Stimulated activated CD4-positive, alpha-beta T cell treated with anti-CD3 and anti-CD28 coated beads, Interleukin-15, amount 100 ng/mL, for 48 hours (primary cell): ENCODE results near the gene CISD3.

ENCODE experiments used
- DNase-seq, 2 donors: peaks; one replicate each; pipeline ENCODE4 v3.0.0-alpha.2; 2020; ENCODE audit warnings: low read depth in 2 of 2

CISD3 gene, protein sequence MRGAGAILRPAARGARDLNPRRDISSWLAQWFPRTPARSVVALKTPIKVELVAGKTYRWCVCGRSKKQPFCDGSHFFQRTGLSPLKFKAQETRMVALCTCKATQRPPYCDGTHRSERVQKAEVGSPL

DNA sequence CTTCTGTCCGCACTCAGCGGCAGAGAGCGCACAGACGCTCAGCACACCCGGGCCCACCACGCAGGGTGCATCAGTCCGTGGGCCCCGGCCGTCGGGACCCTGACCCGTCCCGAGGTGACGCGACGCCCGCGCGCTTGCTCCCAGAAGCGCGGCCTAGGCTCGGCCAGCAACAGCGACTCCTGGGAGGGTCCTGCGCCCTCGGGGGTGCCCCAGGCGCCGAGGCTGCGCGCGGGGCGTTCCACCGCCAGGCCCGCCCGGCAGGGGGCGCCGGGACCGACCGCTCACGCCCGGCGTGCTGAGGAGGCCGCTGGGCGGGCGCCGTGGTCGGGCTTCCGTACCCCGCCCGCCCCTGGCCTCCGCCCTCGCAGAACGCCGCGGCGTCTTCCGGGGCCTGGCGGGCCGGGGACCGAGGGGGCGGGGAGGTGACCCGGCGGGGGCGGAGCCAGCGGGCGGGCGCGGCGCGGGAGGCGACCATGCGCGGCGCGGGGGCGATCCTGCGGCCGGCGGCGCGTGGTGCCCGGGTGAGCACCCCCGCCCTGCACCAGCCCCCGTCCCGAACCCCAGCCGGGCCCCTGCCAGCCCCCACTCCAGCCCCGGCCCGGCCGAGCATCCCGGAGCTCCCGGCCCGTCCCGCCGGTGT, at the start of gene CISD3:
TSS of gene CISD3 (plus strand) at position 456 of the 640 bp plus-strand sequence. CDS start at position 474, 18 bp downstream.
- DNase-seq: peak; percentile 67 to 82

DNA sequence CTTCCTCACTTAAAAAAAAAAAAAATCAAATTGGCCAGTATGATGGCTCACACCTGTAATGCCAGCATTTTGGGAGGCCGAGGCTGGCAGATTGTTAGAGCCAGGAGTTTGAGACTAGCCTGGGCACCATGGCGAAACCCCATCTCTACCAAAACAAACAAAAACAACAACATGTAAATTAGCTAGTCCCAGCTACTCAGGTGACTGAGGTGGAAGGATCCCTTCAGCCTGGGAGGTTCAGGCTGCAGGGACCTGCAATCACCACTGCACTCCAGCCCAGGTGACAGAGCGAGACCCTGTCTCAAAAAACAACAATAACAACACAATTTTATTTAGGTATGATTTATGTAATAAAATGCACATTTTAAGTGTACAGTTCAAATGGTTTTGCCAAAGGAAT, 49.0 kb upstream of the CISD3 start:
- DNase-seq: no peak

DNA sequence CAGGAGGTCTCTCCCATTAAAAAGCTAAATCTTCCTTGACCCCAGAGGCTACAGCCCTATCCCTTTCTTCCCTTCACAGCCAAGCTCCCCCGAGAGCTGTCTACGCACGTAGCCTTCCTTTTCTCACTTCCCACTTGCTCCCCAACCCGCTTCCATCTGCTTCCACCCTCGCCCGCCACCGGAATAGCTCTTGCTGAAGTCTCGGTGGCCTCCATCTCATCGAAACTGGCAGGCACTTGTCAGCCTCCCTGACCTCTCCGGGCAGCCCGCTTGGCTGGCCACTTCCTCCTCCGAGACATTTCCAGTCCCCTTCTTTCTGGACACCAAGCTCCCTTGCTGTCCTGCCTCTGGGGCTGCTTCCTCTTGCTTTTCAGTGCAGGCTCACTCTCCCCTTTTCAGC, 44.6 kb upstream of the CISD3 start:
- no peak for DNase-seq

DNA sequence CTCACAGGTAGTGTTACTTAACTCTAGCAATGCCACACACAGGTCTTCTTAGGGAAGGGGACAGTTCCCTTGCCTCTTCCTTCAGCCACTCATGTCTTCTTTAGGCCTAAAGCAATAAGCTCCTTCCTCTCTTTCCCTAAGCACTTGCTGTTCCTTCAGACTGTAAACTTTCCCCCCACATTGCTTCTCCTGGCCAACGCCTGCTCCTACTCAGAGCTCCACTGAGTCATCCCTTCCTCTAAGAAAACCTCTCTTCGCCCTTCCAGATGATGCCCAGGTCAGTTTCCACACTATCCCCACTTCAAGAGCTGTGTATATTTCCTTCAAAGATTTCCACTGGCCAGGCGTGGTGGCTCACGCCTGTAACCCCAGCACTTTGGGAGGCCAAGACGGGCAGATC, 42.9 kb upstream of the CISD3 start:
- no peak for DNase-seq

DNA sequence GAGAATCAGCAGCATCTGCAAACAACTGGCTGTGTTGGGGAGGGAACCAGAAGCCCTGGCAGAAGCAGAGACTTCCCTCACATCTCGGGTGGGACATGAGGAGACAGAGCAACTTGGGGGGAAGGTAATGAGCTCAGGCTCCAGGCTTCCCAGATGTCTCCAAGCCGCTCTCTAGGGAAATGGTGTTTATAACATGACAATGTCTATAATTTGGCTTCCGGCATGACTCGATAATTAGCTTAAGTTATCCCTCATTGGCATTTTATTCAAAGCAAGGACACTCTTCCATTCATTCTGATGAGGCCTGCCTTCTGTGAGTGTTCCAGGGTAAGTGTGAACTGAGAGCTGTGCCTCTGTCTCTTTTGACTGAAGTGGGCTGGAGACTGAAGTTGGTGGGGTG, 39.8 kb upstream of the CISD3 start:
- no peak for DNase-seq

DNA sequence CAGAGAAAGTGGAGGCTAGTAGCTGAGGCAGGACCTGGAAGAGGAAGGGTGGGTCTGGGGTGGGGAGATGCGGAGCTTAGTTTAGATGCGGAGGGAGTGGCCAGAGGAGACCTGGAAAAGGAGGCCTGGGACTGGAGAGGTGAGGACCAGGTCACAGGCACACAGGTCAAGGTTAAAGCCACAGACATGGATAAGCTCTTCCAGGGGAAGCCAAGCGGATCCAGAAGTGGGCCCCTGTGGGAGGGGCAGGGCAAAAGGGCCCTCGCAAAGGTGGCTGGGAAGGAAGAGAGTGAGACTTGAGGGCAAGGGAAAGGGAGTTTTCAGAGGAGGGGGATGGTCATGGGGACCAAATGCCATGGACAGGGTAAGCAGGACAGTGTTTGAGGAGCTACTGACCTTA, 39.0 kb upstream of the CISD3 start:
- no peak for DNase-seq

DNA sequence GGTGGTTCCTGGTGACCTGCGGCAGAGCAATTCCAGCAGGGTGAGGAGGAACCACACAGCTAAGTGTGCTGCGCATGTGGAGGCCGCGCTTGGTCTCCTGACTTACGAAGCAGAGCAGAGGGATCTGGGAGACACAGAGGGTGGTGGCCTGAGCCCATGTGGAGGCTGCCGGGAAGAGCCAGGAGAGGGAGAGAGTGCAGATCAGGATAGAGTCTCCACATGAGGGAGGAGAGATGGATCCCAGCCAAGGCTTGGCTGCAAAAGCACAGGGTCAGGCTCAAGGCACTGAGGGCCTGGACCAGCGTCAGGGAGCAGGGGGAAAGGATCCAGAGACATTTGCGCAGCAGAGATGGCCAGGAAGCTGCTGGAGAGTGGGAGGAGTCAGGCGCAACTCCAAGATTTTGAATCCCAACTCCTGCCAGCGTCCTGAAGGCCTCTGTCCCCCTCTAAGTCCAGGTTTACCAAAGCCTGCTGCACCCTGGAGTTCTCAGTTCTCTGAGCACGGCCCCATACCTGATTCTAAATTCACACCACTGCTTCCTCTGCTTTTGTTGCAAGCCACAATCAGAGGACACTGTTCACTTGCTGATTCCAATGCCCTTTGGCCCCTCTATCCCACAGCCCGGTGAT, 36.3 kb upstream of the CISD3 start:
- no peak for DNase-seq

DNA sequence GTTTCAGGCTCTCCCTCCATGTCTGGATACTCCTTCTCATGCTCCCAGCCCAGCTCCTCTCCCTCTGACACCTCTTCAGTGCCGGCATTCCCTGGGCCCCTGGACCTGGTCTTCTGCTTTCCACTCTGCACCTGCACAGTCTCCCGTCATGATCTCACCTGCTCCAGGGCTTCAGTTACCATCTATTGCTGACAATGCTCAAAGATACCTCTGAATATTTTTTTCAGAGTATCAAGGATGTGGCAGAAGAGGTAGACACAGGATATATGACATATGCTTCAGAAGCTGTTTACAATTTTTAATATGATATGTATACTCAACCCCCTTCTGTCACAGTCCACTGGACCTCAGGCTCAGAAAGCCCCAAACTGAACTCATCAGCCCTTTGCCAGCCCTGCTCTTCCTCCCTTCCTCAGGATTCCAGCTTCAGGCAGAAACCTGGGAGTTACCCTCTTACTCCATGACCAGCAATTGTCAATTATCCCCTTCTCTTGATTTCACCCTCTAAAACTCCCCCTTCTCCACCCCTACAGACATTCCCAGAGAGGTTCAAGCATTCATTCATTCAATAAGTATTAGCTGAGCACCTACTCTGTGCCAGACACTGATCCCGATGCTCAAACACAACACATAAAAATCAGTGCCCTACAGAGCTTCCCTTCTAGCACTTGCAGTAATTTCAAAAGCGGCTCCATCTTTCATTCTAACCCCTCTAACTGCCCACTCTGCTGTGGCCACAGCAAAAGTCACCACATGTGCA, 32.9 kb upstream of the CISD3 start:
- no peak for DNase-seq

DNA sequence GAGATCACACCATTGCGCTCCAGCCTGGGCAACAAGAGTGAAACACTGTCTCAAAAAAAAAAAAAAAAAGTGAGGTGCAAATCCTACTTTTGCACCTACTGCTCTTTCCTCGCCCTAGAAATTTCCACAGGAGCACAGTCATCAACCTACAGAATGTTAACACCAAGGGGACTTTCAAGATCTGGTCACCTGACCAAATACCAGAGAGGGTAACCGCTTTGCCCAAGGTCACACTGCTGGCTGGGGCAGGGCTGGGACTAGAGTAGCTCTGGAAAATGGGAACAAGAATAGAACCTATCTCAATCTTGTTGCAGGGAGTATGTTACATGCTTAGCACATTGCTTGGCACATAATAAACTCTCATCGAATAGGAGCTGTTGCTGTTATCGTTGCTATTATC, 31.4 kb upstream of the CISD3 start:
- DNase-seq: no peak

DNA sequence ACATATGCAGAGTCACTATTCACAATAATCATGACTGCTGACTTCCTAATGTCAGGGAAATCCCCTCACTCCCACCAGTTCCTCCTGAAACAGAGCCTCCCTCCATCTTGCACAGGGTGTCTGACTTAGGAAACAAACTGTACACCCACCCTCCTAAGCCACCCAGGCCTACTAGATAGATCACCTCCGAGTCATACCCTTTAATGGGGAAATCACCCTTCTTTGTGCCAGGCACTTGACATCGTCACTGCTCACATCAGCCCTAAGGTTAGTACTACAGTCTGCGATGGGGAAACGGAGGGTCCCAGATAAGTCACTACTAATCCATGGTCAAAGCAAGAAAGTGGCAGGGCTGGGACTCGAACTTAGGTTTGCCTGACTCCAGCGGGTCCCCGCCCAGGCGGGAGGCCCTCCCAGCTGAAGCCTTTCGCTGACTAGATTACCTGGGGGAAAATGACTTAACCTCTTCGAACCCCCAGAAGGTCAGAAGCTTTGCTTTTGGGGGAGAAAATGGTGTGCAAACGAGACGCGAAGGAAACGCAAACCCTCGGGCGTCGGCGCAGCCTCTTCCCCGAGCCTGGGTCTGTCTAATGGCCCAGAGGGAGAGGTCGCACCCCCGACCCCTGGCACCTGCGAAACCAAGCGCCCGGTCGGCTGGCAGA, 28.5 kb upstream of the CISD3 start:
- peak; percentile 85 for DNase-seq

DNA sequence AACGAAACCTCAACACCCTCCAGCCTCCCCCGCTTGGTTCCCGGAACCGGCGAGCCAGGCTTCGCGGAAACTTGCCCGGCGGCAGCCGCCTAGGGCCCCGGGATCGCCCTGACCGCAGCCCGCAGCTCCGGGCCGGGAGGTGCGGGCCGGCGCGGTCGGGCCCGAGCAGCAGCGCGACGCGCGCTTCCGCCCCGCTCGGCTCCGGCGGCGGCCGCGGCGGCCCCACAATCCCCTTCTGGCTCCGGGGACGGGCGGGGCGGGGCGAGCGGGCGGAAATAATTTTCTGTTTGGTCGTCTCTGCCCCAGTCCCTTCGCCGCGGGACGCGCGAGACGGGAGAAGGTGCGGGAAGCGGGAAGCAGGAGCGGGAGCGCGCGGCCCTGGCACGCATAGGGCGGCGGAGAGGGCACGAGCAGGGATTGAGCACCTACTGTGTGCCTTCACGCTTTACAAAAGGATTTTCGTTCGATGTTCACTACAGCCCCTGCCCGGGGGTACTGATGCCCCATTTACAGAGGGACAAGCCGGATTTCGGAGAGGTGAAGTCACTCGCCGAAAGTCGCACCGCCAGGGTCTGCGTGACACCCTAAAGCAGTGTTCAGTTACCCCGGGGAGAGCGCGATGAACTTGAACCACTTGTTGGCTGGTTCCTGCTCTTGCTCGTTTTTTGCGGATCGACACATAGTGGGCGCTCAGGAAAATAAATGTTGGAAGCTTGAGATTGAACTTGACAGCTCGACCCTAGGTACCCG, 27.8 kb upstream of the CISD3 start:
- DNase-seq: peak; percentile 71 to 75

DNA sequence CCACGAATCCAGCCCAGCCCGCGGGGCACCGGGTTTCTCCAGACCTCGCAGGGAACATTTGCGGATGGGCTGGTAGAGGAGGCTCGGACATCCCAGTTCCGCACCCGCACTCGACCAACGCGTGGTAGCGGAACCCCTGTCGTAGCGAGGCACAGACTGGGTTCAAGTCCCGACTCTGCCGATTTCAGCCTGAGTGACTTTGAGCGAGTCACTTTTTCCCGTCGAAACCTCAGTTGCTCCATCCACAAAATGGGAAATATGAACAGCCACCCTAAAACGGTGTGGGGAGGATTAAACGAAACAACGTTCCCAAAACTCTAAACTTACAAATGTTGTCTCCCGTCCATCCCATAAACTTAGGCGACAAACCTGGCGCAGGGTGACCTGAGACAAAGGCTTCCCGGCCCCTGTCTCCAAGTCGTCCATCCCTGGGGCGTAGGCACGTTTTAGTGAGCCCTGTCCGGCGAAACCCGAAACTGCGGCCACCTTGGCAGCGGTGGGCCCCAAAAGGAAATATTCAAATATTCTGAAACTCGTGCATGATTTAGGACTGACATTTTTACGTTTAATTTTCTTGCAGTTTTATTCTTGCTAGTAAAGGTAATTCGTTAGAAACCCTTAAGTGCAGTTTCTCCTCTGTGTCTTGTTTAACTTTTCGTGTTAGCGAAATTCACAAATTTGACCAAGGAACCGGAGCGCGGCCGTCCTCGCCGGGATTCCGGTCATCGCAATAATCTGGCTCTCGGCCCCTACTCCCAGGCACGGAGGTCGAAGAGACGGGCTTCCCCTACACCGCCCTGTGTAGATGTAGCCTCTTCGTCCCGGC, 27.0 kb upstream of the CISD3 start:
- no peak for DNase-seq

DNA sequence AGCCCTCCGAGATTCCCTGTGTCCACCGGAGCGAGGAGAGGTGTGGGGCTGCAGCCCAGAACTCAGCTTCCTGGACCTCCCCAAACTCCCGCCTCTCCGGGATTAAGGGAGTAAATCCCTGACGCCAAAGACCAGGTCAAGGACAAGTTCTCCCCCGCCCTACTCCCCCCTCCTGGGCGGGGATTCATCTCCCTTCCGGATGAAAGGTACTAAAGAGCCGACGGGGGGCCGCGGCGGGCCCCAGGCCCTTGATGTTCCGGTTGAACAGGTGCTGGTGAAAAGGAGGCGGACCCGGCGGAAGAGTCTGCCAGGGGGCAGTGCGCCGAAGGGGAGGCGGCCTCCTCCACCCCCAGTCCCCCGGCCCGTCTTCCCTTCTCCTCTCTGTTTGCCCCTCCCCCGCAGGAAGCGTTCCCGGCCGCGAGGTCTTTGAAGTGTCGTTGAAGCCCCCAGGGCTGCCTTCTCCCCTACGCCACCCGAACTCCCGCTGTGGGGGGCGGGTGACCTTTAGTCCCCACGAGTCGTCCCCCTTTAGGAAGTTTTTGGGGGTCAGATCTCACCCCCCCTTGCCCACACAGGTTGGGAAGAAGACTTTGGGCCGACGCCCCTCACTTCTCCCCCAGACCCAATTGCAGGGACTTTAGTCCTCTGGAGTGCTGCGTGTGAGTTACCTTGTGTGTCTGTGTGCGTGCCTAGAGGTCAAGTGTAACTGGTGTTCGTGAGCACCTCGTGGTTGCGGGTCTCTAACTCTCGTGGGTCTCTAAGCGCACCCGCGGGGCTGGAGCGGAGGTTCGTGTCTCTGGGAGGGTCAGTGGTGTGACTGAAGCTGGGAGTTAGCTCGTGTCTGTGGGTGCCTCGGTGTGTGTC, 26.2 kb upstream of the CISD3 start:
- DNase-seq: peak; percentile 81 to 84

DNA sequence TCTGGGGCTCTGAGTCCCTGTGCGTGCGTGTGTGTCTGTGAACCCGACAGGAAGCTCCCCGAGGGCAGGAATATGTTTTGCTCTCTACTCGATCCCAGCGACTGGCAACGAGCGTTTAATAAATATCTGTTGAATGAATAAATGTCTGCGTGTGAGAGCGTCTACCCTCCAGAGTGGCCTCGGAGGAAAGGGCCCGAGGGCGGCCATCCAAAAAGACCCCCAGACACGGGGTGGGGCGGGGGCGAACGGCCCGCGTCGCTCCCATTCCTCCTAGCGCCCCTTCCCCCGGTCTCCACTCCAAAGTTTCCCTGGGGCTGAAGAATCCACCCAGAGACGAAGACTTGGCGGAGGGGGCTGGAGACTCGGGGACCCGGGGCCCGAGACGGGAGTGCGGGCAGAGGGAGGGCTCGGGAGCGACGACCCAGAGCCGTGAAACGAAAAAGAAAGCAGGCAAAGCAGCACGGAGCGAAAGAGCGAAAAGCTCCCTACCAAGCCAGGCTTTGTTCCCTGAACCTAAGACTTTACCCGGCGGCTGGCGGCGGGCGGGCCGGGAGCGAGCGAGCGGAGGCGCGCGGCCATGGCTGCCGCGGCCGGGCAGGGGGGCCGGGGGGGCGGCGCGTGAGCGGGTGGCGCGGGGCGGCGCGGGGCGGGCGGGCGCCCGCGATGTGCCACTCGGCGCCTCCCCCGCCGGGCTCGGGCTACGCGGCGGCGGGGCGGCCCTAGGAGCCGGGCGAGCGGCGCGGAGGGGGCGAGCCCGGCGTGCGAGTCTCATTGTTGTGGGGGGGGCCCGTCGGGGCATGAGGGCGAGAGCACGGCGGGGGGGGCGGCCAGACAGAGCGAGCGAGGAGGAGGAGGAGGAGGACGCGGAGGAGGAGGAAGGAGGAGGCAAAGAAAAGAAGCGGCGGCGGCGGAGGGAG, 25.3 kb upstream of the CISD3 start, which contains the start of gene MLLT6:
TSS of gene MLLT6 (plus strand) at position 668 of the 917 bp plus-strand sequence. CDS start 360 bp downstream, outside the sequence.
- DNase-seq: no peak

DNA sequence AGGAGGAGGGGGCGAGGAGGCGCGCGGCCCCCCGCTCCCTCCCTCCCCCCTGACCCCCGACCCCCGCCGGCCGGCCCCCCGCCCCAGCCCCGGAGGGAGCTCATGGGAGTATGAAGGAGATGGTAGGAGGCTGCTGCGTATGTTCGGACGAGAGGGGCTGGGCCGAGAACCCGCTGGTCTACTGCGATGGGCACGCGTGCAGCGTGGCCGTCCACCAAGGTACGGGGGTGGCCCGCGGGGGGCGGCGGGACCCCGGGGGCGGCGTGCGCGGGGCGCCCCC, 24.7 kb upstream of the CISD3 start:
- DNase-seq: no peak

DNA sequence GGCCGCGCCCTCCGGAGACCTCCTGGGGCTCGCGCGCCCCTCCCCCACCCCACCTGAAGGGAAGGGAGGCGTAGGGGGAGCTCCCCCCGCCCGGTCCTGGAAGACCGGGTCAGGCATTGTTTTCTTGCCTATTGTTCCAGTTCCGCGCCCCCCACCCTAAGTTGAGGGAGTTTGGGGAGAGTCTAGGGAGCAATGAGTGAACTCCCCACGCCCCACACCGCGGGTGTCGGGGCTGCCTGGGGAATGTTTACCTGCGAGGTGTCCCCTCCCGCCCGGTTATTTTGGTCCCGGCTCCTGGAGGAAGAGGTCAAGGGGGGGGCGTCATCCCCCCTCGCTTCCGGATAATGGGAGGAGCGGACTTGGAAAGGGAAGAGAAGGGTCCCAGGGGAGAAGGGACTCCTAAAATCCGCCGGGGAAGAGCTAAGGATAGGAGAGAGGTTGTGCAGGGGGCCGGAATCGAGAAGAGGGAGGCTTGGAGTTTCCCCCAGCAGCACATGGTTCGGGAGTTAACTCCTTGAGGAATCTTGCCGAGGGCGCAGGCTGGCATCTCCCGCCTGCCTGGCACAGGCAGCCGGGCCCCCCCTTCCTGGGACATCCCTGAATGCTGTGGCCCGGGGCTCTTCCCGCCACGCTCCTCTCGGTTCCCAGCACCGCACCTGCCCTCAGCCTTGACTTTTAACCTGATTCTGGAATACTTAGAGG, 24.2 kb upstream of the CISD3 start:
- no peak for DNase-seq

DNA sequence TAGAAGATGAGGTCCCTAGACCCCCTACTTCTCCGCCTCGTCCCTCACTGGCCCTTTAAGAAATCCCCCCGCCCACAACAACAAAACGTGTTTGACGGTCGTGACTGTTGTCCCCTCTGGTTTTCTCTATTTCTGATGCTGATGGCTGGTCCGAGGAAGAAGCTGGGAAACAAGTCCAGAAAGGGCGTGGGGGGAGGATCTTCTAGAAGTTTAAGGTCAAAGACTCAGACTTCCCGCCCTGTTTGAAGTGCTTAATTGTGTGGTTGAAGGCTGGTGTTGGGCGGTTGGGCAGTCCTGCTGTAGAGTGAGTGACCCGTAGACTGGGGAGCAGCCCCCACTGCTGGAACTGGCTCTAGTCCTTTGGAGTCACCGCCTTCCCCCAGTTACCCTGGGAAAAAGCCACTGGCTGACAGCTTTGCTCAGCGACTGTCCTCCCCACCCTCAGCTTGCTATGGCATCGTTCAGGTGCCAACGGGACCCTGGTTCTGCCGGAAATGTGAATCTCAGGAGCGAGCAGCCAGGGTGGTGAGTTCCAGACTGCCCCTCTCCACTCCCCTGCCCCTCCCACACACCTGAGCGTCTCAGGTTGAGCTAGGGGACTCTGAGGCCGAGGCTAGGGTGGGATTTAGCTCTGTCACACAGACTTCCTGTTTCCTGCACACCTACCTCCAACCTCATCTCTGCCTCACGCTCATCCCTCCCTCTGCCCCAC, 23.5 kb upstream of the CISD3 start:
- DNase-seq: no peak
